Tibial artery (tissue), 4 donors: Measurements from ENCODE around the gene RFX4.

ENCODE experiments used
- DNase-seq, 2 donors: peaks; one replicate each; pipeline ENCODE4 v3.0.0-alpha.2; 2019
- H3K27ac ChIP-seq, 2 donors: fragments of 200-600 bp; sonication (generic) in 1 of 2; 1 replicate in 1 of 2; 2 replicates in 1 of 2; pipeline ENCODE4 v1.5.1; 2018 to 2019; ENCODE audit warnings: mild to moderate bottlenecking in 1 of 2
- H3K27me3 ChIP-seq, 2 donors: fragments of 200-600 bp; sonication (generic) in 1 of 2; one replicate each; pipeline versions ENCODE4 v1.5.1 to v1.6.0; 2016 to 2019
- H3K36me3 ChIP-seq, 3 donors: fragments of 200-600 bp; sonication (generic) in 2 of 3; one replicate each; pipeline ENCODE4 v1.5.1; 2016 to 2019; ENCODE audit warnings: mild to moderate bottlenecking in 2 of 3
- H3K4me1 ChIP-seq, 4 donors: fragments of 200-600 bp; sonication (generic) in 2 of 4; 1 replicate in 3 of 4; 2 replicates in 1 of 4; pipeline ENCODE4 v1.5.1; 2016 to 2019
- H3K4me3 ChIP-seq, 2 donors: fragments of 200-600 bp; sonication (generic) in 1 of 2; 1 replicate in 1 of 2; 2 replicates in 1 of 2; pipeline ENCODE4 v1.5.1; 2018 to 2019; ENCODE audit warnings: mild to moderate bottlenecking in 2 of 2
- H3K9me3 ChIP-seq, 3 donors: fragments of 200-600 bp; sonication (generic) in 1 of 3; one replicate each; pipeline ENCODE4 v1.5.1; 2016 to 2019
- CTCF ChIP-seq, 2 experiments: fragments of 200-600 bp in 1 of 2; fragments of 450-650 bp in 1 of 2; IDR thresholded peaks; one replicate each; pipeline ENCODE4 v1.5.1; 2017 to 2019; ENCODE audit warnings: antibody characterized with exemption in 2 of 2, mild to moderate bottlenecking in 1 of 2, moderate library complexity in 1 of 2
- intact Hi-C: fragments of 100-400 bp; cut with DNase I; formaldehyde crosslinking; loops from one replicate; pipeline ENCODE4 v1.15.0; 2023; ENCODE audit warnings: low total_unique reads

RFX4 gene

GRCh38 chr12:106672314-106673025 is 89.7 kb downstream of the RFX4 start:
- Histone ChIP-seq H3K4me3 (no peak overlapping the region), H3K9me3 (no peaks in the 10 kb centered on the region), H3K27ac (no peak overlapping the region), H3K36me3 (no peaks in the 10 kb centered on the region), H3K27me3 (peaks cover 0 to 31% of the 10 kb centered on the region in 2 donors), H3K4me1 (no peaks in the 10 kb centered on the region)
- DNase-seq = no peak
- TF ChIP-seq CTCF (IDR thresholded peaks at IDR 0.05) = no peak
- intact Hi-C loops = no loop called here

- H3K9me3 ChIP-seq = no peaks in the 10 kb centered on the region
- H3K27ac ChIP-seq = no peak overlapping the region
- H3K4me1 ChIP-seq = no peaks in the 10 kb centered on the region
- intact Hi-C loops = no loop called here
- H3K36me3 ChIP-seq = no peaks in the 10 kb centered on the region
- H3K27me3 ChIP-seq = peaks cover 0 to 31% of the 10 kb centered on the region in 2 donors
- no peak for TF ChIP-seq CTCF (IDR thresholded peaks at IDR 0.05)
- DNase-seq = no peak
- no peak overlapping the region for H3K4me3 ChIP-seq
Measured at GRCh38 chr12:106673141-106673540, 90.3 kb downstream of the RFX4 start.

- Histone ChIP-seq H3K27me3 (peaks cover 0 to 25% of the 10 kb centered on the region in 2 donors), H3K4me1 (no peaks in the 10 kb centered on the region), H3K36me3 (no peaks in the 10 kb centered on the region), H3K9me3 (no peaks in the 10 kb centered on the region), H3K4me3 (no peak overlapping the region), H3K27ac (no peak overlapping the region)
- no peak for TF ChIP-seq CTCF (IDR thresholded peaks at IDR 0.05)
- DNase-seq = no peak
- intact Hi-C loops = no loop called here
Measured at GRCh38 chr12:106675651-106676435, 93.0 kb downstream of the RFX4 start.

- no peak for TF ChIP-seq CTCF (IDR thresholded peaks at IDR 0.05)
- Histone ChIP-seq H3K9me3 (no peaks in the 10 kb centered on the region), H3K27ac (no peak overlapping the region), H3K4me1 (no peaks in the 10 kb centered on the region), H3K36me3 (no peaks in the 10 kb centered on the region), H3K4me3 (no peak overlapping the region), H3K27me3 (peaks cover 0 to 10% of the 10 kb centered on the region in 2 donors)
- DNase-seq = no peak
- intact Hi-C loops = no loop called here
Measured at GRCh38 chr12:106679574-106679973, 96.8 kb downstream of the RFX4 start.

- Histone ChIP-seq H3K4me1 (no peaks in the 10 kb centered on the region), H3K27ac (no peak overlapping the region), H3K4me3 (no peak overlapping the region), H3K36me3 (no peaks in the 10 kb centered on the region), H3K9me3 (no peaks in the 10 kb centered on the region), H3K27me3 (peaks cover 0 to 6% of the 10 kb centered on the region in 2 donors)
- TF ChIP-seq CTCF (IDR thresholded peaks at IDR 0.05) = no peak
- DNase-seq = no peak
- intact Hi-C loops = no loop called here
Measured at GRCh38 chr12:106680280-106680679, 97.5 kb downstream of the RFX4 start.
